SK-N-SH (cell line): ENCODE results near the gene FGD2. TPM values are rescaled to one million over a fixed set of nuclear protein-coding genes. Genes with fewer than 3 reads are reported as not detected.
"Not testable (repeated sequence)": the region's sequence is repeated elsewhere in the genome, so short reads cannot be mapped to it uniquely, and the experiment has no call there.

ENCODE experiments used
- CTCF ChIA-PET: fragments of 300-600, 350-600 bp; formaldehyde crosslinking; extraction: SDS; loops from one replicate; lab custom pipeline; 2021; lab: Yijun Ruan, JAX
- POLR2A ChIA-PET: fragments of 350-600 bp; sonication (Branson Sonifier 250); formaldehyde crosslinking; extraction: SDS; loops from one replicate; lab custom pipeline; 2020; ENCODE audit warnings: antibody characterized with exemption, inconsistent platforms; lab: Yijun Ruan, JAX
- DNase-seq: peaks from one replicate; pipeline ENCODE4 v3.0.0; 2012
- H2AFZ ChIP-seq: fragments of 200-600 bp; sonication (generic); 2 replicates; pipeline ENCODE4 v1.8.1; 2016; ENCODE audit warnings: antibody characterized with exemption, mild to moderate bottlenecking, low read depth
- H3F3A ChIP-seq: fragments of 200-600 bp; sonication (generic); replicated peaks from 2 replicates; pipeline ENCODE3; 2016; ENCODE audit warnings: antibody characterized with exemption, mild to moderate bottlenecking; ENCODE audit not compliant: insufficient read depth
- H3K27ac ChIP-seq, 2 experiments: fragments of 200-500 bp in 1 of 2; fragments of 200-600 bp in 1 of 2; sonication (Bioruptor generic) in 1 of 2; sonication (generic), shearing (Covaris generic) in 1 of 2; 2 replicates each; pipeline versions ENCODE4 v1.5.1 to v1.6.1; 2014 to 2016; ENCODE audit warnings: low read depth in 2 of 2, inconsistent platforms in 1 of 2, low read length in 1 of 2, mild to moderate bottlenecking in 1 of 2, mixed read lengths in 1 of 2
- H3K27me3 ChIP-seq: fragments of 200-600 bp; sonication (generic), shearing (Covaris generic); 2 replicates; pipeline ENCODE4 v1.6.1; 2016; ENCODE audit warnings: mixed run types; ENCODE audit not compliant: insufficient read depth
- H3K36me3 ChIP-seq, 2 experiments: fragments of 200-500 bp in 1 of 2; fragments of 200-600 bp in 1 of 2; sonication (Bioruptor generic) in 1 of 2; sonication (generic) in 1 of 2; replicated peaks in 1 of 2; 2 replicates each; pipeline versions ENCODE3 to v1.5.1; 2014 to 2016; ENCODE audit warnings: low read length in 1 of 2, mild to moderate bottlenecking in 1 of 2; ENCODE audit not compliant: insufficient read depth in 2 of 2, control insufficient read depth in 1 of 2
- H3K4me1 ChIP-seq, 2 experiments: fragments of 200-500 bp in 1 of 2; fragments of 200-600 bp in 1 of 2; sonication (Bioruptor generic) in 1 of 2; sonication (generic), shearing (Covaris generic) in 1 of 2; 2 replicates each; pipeline versions ENCODE4 v1.5.1 to v1.6.1; 2014 to 2016; ENCODE audit warnings: low read depth in 1 of 2, low read length in 1 of 2, mixed run types in 1 of 2; ENCODE audit not compliant: insufficient read depth in 2 of 2, control insufficient read depth in 1 of 2
- H3K4me2 ChIP-seq: fragments of 200-600 bp; sonication (generic), shearing (Covaris generic); 2 replicates; pipeline ENCODE4 v1.6.1; 2017; ENCODE audit warnings: mixed run types
- H3K4me3 ChIP-seq, 2 experiments: fragments of 200-500 bp in 1 of 2; fragments of 200-600 bp in 1 of 2; sonication (Bioruptor generic) in 1 of 2; sonication (generic), shearing (Covaris generic) in 1 of 2; 2 replicates each; pipeline versions ENCODE4 v1.5.1 to v1.8.1; 2014 to 2016; ENCODE audit warnings: low read depth in 2 of 2, inconsistent platforms in 1 of 2, low read length in 1 of 2, mild to moderate bottlenecking in 1 of 2, mixed read lengths in 1 of 2, moderate library complexity in 1 of 2
- H3K79me2 ChIP-seq: fragments of 200-600 bp; sonication (generic); 2 replicates; pipeline ENCODE4 v1.8.1; 2017; ENCODE audit warnings: mild to moderate bottlenecking; ENCODE audit not compliant: insufficient read depth
- H3K9ac ChIP-seq: fragments of 200-600 bp; sonication (generic); 2 replicates; pipeline ENCODE4 v1.6.1; 2017; ENCODE audit warnings: mixed run types
- H3K9me2 ChIP-seq: fragments of 200-600 bp; sonication (generic); 2 replicates; pipeline ENCODE4 v1.6.1; 2017; ENCODE audit warnings: mixed run types
- H3K9me3 ChIP-seq: fragments of 200-600 bp; sonication (generic); 2 replicates; pipeline ENCODE4 v1.6.1; 2017; ENCODE audit warnings: mixed run types, mild to moderate bottlenecking, moderate library complexity
- H4K20me1 ChIP-seq: fragments of 200-600 bp; sonication (generic); 2 replicates; pipeline ENCODE4 v1.6.1; 2017; ENCODE audit warnings: mild to moderate bottlenecking, mixed run types; ENCODE audit not compliant: insufficient read depth
- ELF1 ChIP-seq: IDR thresholded peaks from 2 replicates; pipeline ENCODE4 v1.4.0; 2012
- FOXM1 ChIP-seq: IDR thresholded peaks from 2 replicates; pipeline ENCODE4 v1.4.0; 2012; ENCODE audit warnings: low read depth, mild to moderate bottlenecking
- JUND ChIP-seq: IDR thresholded peaks from 2 replicates; pipeline ENCODE4 v1.4.0; 2012
- NFIC ChIP-seq: IDR thresholded peaks from 2 replicates; pipeline ENCODE4 v1.4.0; 2012; ENCODE audit warnings: borderline replicate concordance
- PBX3 ChIP-seq: IDR thresholded peaks from 2 replicates; pipeline ENCODE4; 2012
- TEAD4 ChIP-seq: IDR thresholded peaks from 2 replicates; pipeline ENCODE4 v1.4.0; 2012; ENCODE audit warnings: mild to moderate bottlenecking, borderline replicate concordance; ENCODE audit not compliant: insufficient read depth
- USF2 ChIP-seq: fragments of 150-350 bp; IDR thresholded peaks from 2 replicates; pipeline ENCODE4 v1.6.1; 2017; ENCODE audit warnings: antibody characterized with exemption, low read length, low read depth, borderline replicate concordance
- WGBS: methylation state at CpG from one replicate; pipeline ENCODE4 v1.1.6; 2017; ENCODE audit warnings: low lambda C conversion rate; 5-methylcytosine and 5-hydroxymethylcytosine counted together
- polyA plus RNA-seq, 3 experiments: library from polyadenylated mRNA; depleted of rRNA; stranded (reverse); fragments of >200 nt; gene quantifications; 2 replicates each; pipeline ENCODE4 v1.2.3, GENCODE V29; 2012
- TF ChIP-seq, protein P1 (sequence below): fragments of 200-600 bp; sonication (generic); IDR thresholded peaks from 2 replicates; pipeline ENCODE4 v1.6.1; 2017; ENCODE audit warnings: antibody characterized with exemption, mild to moderate bottlenecking, moderate library complexity
- TF ChIP-seq, protein P2 (sequence below): IDR thresholded peaks from 2 replicates; pipeline ENCODE4 v1.6.1; 2012; ENCODE audit warnings: mild to moderate bottlenecking, low read depth, low read length, moderate library complexity
- TF ChIP-seq, protein P3 (sequence below): IDR thresholded peaks from 2 replicates; pipeline ENCODE4 v1.4.0; 2012; ENCODE audit warnings: low read depth, borderline replicate concordance

The FGD2 gene
- polyA plus RNA-seq, 1 of the 3 experiments (the other 2 are of a cell fraction), result not detected

DNA sequence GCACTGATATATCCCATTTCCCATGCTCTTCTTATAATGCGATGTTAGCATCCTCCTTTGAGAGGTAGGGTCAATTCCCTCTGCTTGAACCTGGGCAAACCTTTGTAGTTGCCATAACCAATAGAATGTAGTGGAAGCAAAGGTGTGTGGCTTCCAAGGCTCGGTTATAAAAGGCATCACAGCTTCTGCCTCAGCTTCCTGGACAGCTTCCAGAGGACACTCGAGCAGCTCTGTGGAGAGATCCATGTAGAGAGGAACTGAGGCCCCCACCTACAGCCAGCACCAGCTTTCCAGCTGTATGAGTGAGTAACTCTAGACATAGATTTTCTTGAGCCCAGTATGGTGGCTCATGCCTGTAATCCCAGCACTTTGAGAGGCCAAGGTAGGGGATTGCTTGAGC is 36.7 kb downstream of the FGD2 start:
- Histone ChIP-seq H3K36me3 (no peaks in the 10 kb centered on the region), H3K4me2 (no peak overlapping the region), H3K27ac (no peak overlapping the region), H3F3A (no peaks in the 10 kb centered on the region), H3K9me3 (no peaks in the 10 kb centered on the region), H3K9me2 (no peaks in the 10 kb centered on the region), H3K79me2 (no peaks in the 10 kb centered on the region), H3K27me3 (no peaks in the 10 kb centered on the region), H4K20me1 (no peaks in the 10 kb centered on the region), H3K4me1 (peaks cover 0 to 12% of the 10 kb centered on the region in 2 experiments; a peak in 2 of 4 replicates), H3K9ac (no peak overlapping the region), H3K4me3 (no peak overlapping the region), H2AFZ (no peak overlapping the region)
- ChIA-PET CTCF (interaction anchor here (1.3 to 36.6 kb wide), 4 partner anchors 2 to 130 kb away, joined by 6 to 678 read pairs (median 346); partner anchors contain the start of gene PIM1), POLR2A (no interaction called here)
- TF ChIP-seq FOXM1, result no peak
- no peak for TF ChIP-seq JUND
- no peak for TF ChIP-seq TEAD4
- TF ChIP-seq NFIC, result no peak
- TF ChIP-seq, protein P1, sequence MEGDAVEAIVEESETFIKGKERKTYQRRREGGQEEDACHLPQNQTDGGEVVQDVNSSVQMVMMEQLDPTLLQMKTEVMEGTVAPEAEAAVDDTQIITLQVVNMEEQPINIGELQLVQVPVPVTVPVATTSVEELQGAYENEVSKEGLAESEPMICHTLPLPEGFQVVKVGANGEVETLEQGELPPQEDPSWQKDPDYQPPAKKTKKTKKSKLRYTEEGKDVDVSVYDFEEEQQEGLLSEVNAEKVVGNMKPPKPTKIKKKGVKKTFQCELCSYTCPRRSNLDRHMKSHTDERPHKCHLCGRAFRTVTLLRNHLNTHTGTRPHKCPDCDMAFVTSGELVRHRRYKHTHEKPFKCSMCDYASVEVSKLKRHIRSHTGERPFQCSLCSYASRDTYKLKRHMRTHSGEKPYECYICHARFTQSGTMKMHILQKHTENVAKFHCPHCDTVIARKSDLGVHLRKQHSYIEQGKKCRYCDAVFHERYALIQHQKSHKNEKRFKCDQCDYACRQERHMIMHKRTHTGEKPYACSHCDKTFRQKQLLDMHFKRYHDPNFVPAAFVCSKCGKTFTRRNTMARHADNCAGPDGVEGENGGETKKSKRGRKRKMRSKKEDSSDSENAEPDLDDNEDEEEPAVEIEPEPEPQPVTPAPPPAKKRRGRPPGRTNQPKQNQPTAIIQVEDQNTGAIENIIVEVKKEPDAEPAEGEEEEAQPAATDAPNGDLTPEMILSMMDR, result no peak
- TF ChIP-seq, protein P2, sequence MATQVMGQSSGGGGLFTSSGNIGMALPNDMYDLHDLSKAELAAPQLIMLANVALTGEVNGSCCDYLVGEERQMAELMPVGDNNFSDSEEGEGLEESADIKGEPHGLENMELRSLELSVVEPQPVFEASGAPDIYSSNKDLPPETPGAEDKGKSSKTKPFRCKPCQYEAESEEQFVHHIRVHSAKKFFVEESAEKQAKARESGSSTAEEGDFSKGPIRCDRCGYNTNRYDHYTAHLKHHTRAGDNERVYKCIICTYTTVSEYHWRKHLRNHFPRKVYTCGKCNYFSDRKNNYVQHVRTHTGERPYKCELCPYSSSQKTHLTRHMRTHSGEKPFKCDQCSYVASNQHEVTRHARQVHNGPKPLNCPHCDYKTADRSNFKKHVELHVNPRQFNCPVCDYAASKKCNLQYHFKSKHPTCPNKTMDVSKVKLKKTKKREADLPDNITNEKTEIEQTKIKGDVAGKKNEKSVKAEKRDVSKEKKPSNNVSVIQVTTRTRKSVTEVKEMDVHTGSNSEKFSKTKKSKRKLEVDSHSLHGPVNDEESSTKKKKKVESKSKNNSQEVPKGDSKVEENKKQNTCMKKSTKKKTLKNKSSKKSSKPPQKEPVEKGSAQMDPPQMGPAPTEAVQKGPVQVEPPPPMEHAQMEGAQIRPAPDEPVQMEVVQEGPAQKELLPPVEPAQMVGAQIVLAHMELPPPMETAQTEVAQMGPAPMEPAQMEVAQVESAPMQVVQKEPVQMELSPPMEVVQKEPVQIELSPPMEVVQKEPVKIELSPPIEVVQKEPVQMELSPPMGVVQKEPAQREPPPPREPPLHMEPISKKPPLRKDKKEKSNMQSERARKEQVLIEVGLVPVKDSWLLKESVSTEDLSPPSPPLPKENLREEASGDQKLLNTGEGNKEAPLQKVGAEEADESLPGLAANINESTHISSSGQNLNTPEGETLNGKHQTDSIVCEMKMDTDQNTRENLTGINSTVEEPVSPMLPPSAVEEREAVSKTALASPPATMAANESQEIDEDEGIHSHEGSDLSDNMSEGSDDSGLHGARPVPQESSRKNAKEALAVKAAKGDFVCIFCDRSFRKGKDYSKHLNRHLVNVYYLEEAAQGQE, result no peak
- TF ChIP-seq ELF1, result no peak
- TF ChIP-seq USF2, result no peak
- no peak for TF ChIP-seq PBX3
- TF ChIP-seq, protein P3, sequence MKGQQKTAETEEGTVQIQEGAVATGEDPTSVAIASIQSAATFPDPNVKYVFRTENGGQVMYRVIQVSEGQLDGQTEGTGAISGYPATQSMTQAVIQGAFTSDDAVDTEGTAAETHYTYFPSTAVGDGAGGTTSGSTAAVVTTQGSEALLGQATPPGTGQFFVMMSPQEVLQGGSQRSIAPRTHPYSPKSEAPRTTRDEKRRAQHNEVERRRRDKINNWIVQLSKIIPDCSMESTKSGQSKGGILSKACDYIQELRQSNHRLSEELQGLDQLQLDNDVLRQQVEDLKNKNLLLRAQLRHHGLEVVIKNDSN, result no peak
- DNase-seq, result no peak
- WGBS, result 64% methylated on average over 3 of the region's 3 CpGs

- H3K9me2 ChIP-seq, H3K9me3 ChIP-seq, H3K4me2 ChIP-seq, H2AFZ ChIP-seq, H3K4me1 ChIP-seq, H3F3A ChIP-seq, H3K27me3 ChIP-seq, H3K4me3 ChIP-seq, H3K79me2 ChIP-seq, H3K27ac ChIP-seq, DNase-seq, H3K9ac ChIP-seq, H4K20me1 ChIP-seq, POLR2A ChIA-PET, H3K36me3 ChIP-seq: not testable (repeated sequence)
- WGBS, result 77% methylated on average over 3 of the region's 3 CpGs
- CTCF ChIA-PET, result interaction anchor here (0.7 to 36.6 kb wide), 5 partner anchors 1 to 202 kb away, joined by 3 to 678 read pairs (median 14); partner anchors contain the start of gene PIM1
Observed at GRCh38 chr6:37043091-37043490, 37.6 kb downstream of the FGD2 start.
